ENCODE data around the gene KCNS3. TPM values are rescaled to one million over a fixed set of nuclear protein-coding genes. Genes with fewer than 3 reads are reported as not detected.

Gene KCNS3
- total and polyA plus RNA-seq, 2 of the 4 experiments (the other 2 are of a cell fraction), result 2.9 to 4.3 TPM

- ChIA-PET CTCF (interaction anchor here (0.5 kb wide), 1 partner anchor 46 kb away, joined by 3 read pairs; no protein-coding TSS in a partner anchor), POLR2A (ENCODE audit: unreplicated experiment) (no interaction called here)
- Histone ChIP-seq H2BK120ac (ENCODE audit: low read depth, low read length) (no peak overlapping the region), H3K9me3 (ENCODE audit: control insufficient read depth, insufficient read depth, low read length) (no peaks in the 10 kb centered on the region), H3K9ac (ENCODE audit: low read depth, low read length) (no peak overlapping the region), H3K4me3 (ENCODE audit: insufficient read depth, low read depth, low read length) (no peak overlapping the region), H3K79me1 (ENCODE audit: low read depth in 1 of 2, low read length in 2 of 2) (no peaks in the 10 kb centered on the region), H3K14ac (replicated peaks; ENCODE audit: low read depth, low read length) (no peak overlapping the region), H2AK9ac (replicated peaks; ENCODE audit: low read depth, low read length, poor library complexity) (no peak overlapping the region), H3K23ac (ENCODE audit: low read depth, low read length) (no peak overlapping the region), H2AFZ (replicated peaks; ENCODE audit: low read length, poor library complexity) (no peak overlapping the region), H3K18ac (ENCODE audit: low read depth, low read length) (no peak overlapping the region), H4K8ac (ENCODE audit: low read depth in 2 of 2, low read length in 2 of 2) (no peak overlapping the region), H3K4me1 (ENCODE audit: control insufficient read depth, insufficient read depth, low read length) (no peaks in the 10 kb centered on the region), H2AK5ac (ENCODE audit: low read depth, low read length) (no peak overlapping the region), H3K36me3 (ENCODE audit: control insufficient read depth, insufficient read depth, low read length) (no peaks in the 10 kb centered on the region), H2BK20ac (ENCODE audit: low read depth, low read length) (no peak overlapping the region), H3K27me3 (ENCODE audit: control insufficient read depth, insufficient read depth, low read length) (peaks cover 9% of the 10 kb centered on the region), H3K4ac (ENCODE audit: low read depth, low read length) (no peak overlapping the region), H2BK15ac (ENCODE audit: low read depth, low read length) (no peak overlapping the region), H3K27ac (ENCODE audit: insufficient read depth, low read length) (no peak overlapping the region), H3K56ac (ENCODE audit: extremely low read depth, insufficient read depth, low read length) (no peak overlapping the region), H3K9me1 (ENCODE audit: insufficient read depth, low read length) (no peaks in the 10 kb centered on the region), H2BK5ac (ENCODE audit: low read depth, low read length, poor library complexity, severe bottlenecking) (no peak overlapping the region), H4K91ac (ENCODE audit: insufficient read depth, low read depth, low read length) (no peak overlapping the region), H4K5ac (ENCODE audit: low read depth, low read length) (no peak overlapping the region), H3K4me2 (ENCODE audit: low read depth, low read length) (no peak overlapping the region), H4K20me1 (ENCODE audit: insufficient read depth, low read length) (no peaks in the 10 kb centered on the region)
- DNase-seq (no peak), ATAC-seq (ENCODE audit: low read depth) (no peak)
- intact Hi-C loops (cut with micrococcal nuclease) (no loop called here), in situ Hi-C loops (cut with MboI; ENCODE audit: low sequenced_read_pairs) (no loop called here), dilution Hi-C loops (cut with HindIII; ENCODE audit: low sequenced_read_pairs, unreplicated experiment) (no loop called here)
- no peak for TF ChIP-seq RFX5 (IDR thresholded peaks at IDR 0.05; ENCODE audit: low read depth, low read length)
- no peak for TF ChIP-seq CHD1 (IDR thresholded peaks at IDR 0.05; ENCODE audit: low read depth, low read length)
- no peak for TF ChIP-seq USF2 (IDR thresholded peaks at IDR 0.05; ENCODE audit: low read depth, low read length)
- no peak for TF ChIP-seq BHLHE40 (IDR thresholded peaks at IDR 0.05; ENCODE audit: low read depth, low read length)
- TF ChIP-seq CTCF (conservative IDR thresholded peaks at IDR 0.05; ENCODE audit: low read depth, low read length), result no peak
- TF ChIP-seq POLR2A (IDR thresholded peaks at IDR 0.05; ENCODE audit: low read depth, low read length), result no peak
- no peak for TF ChIP-seq MXI1 (IDR thresholded peaks at IDR 0.05; ENCODE audit: borderline replicate concordance, low read depth, low read length)
- no peak for TF ChIP-seq SMC3 (IDR thresholded peaks at IDR 0.05; ENCODE audit: low read depth, low read length)
- TF ChIP-seq MAZ (IDR thresholded peaks at IDR 0.05; ENCODE audit: borderline replicate concordance, low read depth, low read length), result no peak
- TF ChIP-seq CEBPB (IDR thresholded peaks at IDR 0.05; ENCODE audit: low read depth, low read length), result no peak
- TF ChIP-seq RCOR1 (IDR thresholded peaks at IDR 0.05; ENCODE audit: insufficient replicate concordance, low read length), result no peak
- no peak for TF ChIP-seq FOS (IDR thresholded peaks at IDR 0.05; ENCODE audit: low read depth, low read length)
- no peak for TF ChIP-seq NFE2L2 (IDR thresholded peaks at IDR 0.05; ENCODE audit: low read depth, low read length)
- BruUV-seq (replicated peaks), result no TSS peak
- 35% methylated on average over 2 of the region's 7 CpGs; no CpG with 5 or more reads in 1 of the 2 experiments for WGBS, 2 experiments (ENCODE audit: extremely low coverage in 2 of 2, insufficient read length in 1 of 2)
Observed at GRCh38 chr2:17845806-17846205, 32.7 kb upstream of the KCNS3 start.

Data from IMR-90 (cell line).